AG09309 (cell line): ENCODE data around the gene GAA.

ENCODE experiments used
- DNase-seq: peaks from one replicate; pipeline ENCODE4 v3.0.0-alpha.2; 2010; ENCODE audit warnings: low read depth
- H3K4me3 ChIP-seq: 2 replicates; pipeline ENCODE4 v1.5.1; 2011; ENCODE audit warnings: mild to moderate bottlenecking, low read depth, low read length, moderate library complexity; ENCODE audit not compliant: control insufficient read depth
- CTCF ChIP-seq: IDR thresholded peaks from 2 replicates; pipeline ENCODE4 v1.5.1; 2011; ENCODE audit warnings: mild to moderate bottlenecking, low read depth, low read length, inconsistent platforms; ENCODE audit not compliant: insufficient read depth, control insufficient read depth; ENCODE audit errors: missing control alignments

The GAA gene

GRCh38 chr17:80101011-80101945 is at the start of gene GAA:
TSS of gene GAA (plus strand) at chr17:80101581. CDS start at chr17:80104587, 3,006 bp downstream.
- peak; percentile 55 for TF ChIP-seq CTCF
- peak within 1 kb of the TSS; percentile 59 for H3K4me3 ChIP-seq

GRCh38 chr17:80051681-80052080 is 49.7 kb upstream of the GAA start:
- no peak for TF ChIP-seq CTCF
- no peak overlapping the region for H3K4me3 ChIP-seq
- no peak for DNase-seq

More at GRCh38 chr17:80101011-80101945, at the start of gene GAA:
- peak; percentile 11 for DNase-seq

GRCh38 chr17:80053102-80053501 is 48.3 kb upstream of the GAA start:
- no peak for DNase-seq
- H3K4me3 ChIP-seq = no peak overlapping the region
- no peak for TF ChIP-seq CTCF

GRCh38 chr17:80055597-80055996 is 45.8 kb upstream of the GAA start:
- DNase-seq = no peak
- no peak overlapping the region for H3K4me3 ChIP-seq
- TF ChIP-seq CTCF = no peak

GRCh38 chr17:80058311-80058955 is 42.9 kb upstream of the GAA start:
- no peak for TF ChIP-seq CTCF
- H3K4me3 ChIP-seq = no peak overlapping the region
- no peak for DNase-seq

GRCh38 chr17:80060644-80061043 is 40.7 kb upstream of the GAA start:
- DNase-seq = no peak

More at GRCh38 chr17:80060644-80061043, 40.7 kb upstream of the GAA start:
- TF ChIP-seq CTCF = no peak
- no peak overlapping the region for H3K4me3 ChIP-seq
